22Rv1 (cell line): ENCODE data around the gene REEP6.

ENCODE experiments used
- CTCF ChIP-seq: fragments of 450-650 bp; IDR thresholded peaks from 2 replicates; pipeline ENCODE4 v1.5.1; 2017; ENCODE audit warnings: mild to moderate bottlenecking
- ZFX ChIP-seq: fragments of 450-650 bp; IDR thresholded peaks from 2 replicates; pipeline ENCODE4 v1.6.1; 2017; ENCODE audit warnings: antibody characterized with exemption, borderline replicate concordance

- TF ChIP-seq CTCF: no peak
- no peak for TF ChIP-seq ZFX
Observed at GRCh38 chr19:1533510-1534150, 42.6 kb downstream of the REEP6 start.
